ENCODE data around the gene TMEM44.
"Not testable (repeated sequence)": the region's sequence is repeated elsewhere in the genome, so short reads cannot be mapped to it uniquely, and the experiment has no call there.

TMEM44 gene

DNA sequence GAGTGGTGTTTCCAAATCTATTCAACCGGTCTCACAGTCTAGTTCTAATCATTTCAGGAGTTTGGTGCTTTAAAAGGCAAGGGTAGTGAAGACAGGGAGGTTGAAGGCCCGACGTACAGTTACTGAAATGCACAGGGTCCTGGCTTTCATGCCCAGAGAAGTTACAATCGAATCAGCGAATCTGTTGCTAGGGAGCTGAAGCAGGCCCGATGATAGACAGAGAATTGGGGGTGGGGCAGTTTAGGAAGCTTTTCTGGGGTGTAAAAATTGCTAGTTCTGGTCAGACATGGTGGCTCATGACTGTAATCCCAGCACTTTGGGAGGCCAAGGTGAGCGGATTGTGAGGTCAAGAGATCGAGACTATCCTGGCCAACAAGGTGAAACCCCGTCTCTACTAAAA lies 83.4 kb downstream of the TMEM44 start:
- no peak for DNase-seq

DNA sequence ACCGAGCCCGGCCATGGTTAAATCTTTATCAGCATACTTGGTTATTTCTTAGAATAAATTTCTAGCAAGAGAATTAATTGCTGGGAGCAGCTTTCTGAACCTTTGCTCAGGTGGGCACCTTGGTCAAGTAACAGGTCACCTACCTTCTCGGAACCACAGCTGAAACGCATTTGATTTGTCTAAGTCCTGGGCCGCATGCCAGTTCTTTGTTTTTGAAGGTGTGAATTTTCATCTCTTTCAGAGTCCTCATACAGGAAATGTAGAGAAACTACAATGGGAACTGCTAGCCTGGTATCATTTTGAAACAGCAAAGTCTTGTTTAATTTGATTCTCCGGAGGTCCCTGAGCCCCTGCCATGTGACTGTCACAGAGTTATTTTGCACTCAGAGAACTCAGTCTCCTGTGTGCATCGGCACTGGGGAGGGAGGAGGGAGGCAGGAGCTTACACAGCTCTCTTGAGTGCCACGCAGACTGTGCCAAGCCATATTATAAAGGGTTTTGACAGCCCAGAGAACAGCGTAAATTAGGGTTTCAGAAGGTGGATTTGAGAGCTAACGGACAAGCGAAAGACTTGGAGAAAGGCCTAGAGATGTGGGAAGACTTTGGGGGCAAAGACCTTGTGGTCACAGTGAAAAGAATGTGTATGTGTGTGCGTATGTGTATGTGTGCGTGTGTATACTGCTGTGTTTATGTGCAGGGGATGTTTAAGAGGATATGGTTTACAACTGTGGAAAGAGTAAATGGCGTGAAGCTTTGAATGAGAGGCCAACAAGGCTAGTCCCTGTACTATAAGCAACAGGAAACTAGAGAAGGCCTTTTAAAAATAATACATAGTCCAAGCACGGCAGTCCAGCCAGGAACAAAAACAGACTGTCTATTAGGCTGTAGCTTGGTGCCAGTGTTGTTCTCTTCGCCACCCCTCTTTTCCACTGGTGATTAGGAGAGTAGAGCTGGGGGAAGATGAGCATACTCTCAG lies 84.6 kb downstream of the TMEM44 start:
- DNase-seq, result no peak

DNA sequence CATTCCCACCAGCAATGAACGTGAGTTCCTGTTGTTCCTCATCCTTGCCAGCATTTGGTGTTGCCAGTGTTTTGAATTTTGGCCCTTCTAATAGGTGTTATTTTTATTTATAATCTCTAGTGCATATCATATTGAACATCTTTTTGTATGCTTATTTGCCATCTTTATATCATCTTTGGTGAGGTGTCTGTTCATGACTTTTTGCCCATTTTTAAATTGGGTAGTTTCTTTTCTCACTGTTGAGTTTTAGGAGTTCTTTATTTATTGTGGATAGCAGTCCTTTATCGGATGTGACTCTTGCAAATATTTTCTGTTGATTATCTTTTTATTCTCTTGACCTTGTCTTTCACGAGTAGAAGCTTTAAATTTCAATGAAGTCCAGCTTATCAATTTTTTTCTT lies 86.2 kb downstream of the TMEM44 start:
- DNase-seq, result no peak

DNA sequence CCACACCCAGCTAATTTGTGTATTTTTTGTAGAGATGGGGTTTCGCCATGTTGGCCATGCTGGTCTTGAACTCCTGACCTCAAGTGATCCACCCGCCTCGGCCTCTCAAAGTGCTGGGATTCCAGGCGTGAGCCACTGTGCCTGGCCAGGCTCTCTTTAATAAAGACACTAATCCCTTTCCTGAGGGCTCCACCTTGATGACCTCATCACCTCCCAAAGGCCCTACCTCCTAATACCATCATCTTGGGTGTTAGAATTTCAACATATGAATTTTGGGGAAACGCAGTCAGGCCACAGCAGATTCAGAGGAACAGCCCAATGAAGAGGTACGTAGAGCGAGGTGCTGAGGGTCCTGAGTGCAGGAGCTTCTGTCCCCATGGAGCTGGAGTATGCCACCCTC lies 87.7 kb downstream of the TMEM44 start:
- not testable (repeated sequence) for DNase-seq

DNA sequence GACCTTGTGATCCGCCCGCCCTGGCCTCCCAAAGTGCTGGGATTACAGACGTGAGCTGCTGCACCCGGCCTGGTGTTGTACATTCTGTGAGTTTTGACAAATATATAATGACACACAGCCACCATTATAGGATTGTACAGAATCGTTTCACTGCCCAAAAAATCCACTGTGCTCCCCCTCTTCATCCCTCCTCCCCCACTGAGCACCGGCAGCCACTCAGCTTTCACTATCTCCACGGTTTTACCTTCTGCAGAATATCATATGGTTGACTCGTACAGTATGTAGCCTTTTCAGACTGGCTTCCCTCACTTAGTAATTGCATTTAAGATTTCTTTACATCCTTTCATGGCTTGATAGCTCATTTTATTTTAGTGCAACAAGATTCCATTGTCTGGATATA lies 89.7 kb downstream of the TMEM44 start:
- no peak for DNase-seq

DNA sequence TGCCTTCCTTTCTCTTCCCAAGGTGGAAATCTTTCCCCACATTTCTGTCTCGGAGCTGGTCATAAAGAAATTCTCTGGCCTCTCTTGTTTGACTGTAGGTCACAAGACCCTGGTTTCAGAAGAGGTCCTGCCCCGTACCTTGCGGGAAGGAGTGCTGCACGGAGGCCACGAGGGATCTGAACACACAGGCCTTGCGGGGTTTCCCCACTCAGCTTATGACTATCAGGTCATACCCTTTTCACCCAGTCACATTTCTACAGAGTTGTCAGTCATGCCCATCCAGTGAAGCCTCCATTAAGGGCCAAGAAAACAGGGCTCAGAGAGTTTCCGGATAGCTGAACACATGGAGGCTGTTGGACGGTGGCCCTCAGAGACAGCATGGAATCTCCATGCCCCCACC lies 91.7 kb downstream of the TMEM44 start:
- DNase-seq, result no peak

DNA sequence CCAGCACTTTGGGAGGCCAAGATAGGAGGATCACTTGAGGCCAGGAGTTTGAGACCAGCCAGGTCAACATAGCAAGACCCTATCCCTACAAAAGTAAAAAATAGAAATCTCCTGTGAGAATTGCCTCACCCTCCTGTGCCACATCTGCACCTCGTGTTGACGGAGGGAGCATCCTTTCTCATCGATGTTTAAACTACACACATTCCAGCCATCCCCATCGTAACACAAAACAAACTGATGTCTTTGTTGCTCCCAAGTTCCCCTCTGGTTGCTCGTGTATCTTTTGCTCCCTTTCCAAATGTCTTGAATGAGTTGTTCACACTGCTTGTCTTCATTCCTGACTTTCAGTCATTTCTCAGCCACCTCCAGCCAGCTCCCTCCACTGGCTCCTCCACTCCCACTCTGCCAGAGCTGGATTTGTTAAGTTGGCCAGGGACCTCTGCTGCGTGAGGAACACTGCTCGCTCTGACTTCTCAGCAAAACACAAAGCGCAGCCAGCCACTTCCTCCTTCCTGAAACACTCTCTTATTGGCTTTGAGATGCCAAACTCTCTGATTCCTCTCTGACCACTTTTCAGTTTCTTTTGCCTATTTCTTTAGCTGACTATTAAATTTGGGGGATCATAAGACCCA lies 92.8 kb downstream of the TMEM44 start:
- no peak for DNase-seq

DNA sequence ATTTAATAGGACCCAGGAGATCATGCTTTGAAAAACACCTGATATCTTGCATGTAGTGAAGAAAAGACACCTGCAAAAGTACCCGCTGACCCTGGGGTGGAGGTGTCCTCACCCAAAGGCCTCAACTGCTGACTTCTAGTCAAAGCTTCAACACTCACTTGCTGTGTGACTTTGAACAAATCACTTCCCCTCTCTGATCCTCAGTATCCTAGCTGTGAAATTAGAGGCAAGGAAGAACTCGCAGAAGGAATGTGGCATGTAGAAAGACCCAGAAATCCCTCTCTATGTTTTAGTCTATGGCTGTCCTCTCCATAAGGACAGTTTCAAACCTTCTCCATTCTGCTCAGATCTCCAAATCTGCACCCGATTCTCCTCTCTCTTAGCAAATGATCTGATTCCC lies 93.7 kb downstream of the TMEM44 start:
- no peak for DNase-seq

DNA sequence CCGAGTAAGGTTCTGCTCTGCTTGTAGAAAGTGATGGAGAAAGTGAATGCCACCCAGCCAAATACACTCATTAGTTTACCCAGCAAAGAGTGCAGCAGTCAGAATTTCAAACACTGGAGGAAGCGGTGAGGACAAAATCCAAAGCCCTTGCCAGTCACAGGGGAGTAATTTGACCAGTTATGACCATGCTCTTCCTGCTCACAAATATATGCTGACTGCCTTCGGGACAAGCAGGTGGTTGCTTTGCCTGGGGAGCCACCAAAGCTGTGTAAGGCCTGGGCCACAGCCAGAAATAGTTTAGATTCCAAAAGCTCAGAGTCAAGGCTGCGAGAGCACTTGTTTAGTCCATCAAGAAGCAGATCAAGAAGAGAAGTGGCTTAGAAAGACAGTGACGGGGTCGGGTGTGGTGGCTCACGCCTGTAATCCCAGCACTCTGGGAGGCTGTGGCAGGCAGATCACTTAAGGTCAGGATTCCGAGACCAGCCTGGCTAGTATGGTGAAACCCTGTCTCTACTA lies 95.4 kb downstream of the TMEM44 start:
- DNase-seq, result no peak
